ENCODE measurements around the gene HSD17B8.

HSD17B8 gene

GRCh38 chr6:33187809-33188208 lies 16.6 kb upstream of the HSD17B8 start:
- TF ChIP-seq CTCF (IDR thresholded peaks at IDR 0.05; ENCODE audit: low read depth, low read length, poor library complexity, severe bottlenecking) (no peak), EZH2phosphoT487 (IDR thresholded peaks at IDR 0.05; ENCODE audit: borderline replicate concordance, low read length) (no peak)
- peaks cover 28% of the 10 kb centered on the region for H3K27me3 ChIP-seq (ENCODE audit: control insufficient read depth, low read length)

GRCh38 chr6:33189164-33189563 lies 15.3 kb upstream of the HSD17B8 start:
- H3K9me3 ChIP-seq (ENCODE audit: control insufficient read depth, insufficient read depth, low read length): peaks cover 3% of the 10 kb centered on the region
- no peaks in the 10 kb centered on the region for H4K20me1 ChIP-seq (ENCODE audit: control insufficient read depth, insufficient read depth, low read depth, low read length)
- H3K4me1 ChIP-seq (ENCODE audit: control insufficient read depth, low read length): peaks cover 11% of the 10 kb centered on the region
- no peak overlapping the region for H3K4me2 ChIP-seq (ENCODE audit: low read length)
- H3K9me2 ChIP-seq (replicated peaks; ENCODE audit: control insufficient read depth, low read length): no peaks in the 10 kb centered on the region
- H3K36me3 ChIP-seq (ENCODE audit: control insufficient read depth, low read length): peaks cover 4% of the 10 kb centered on the region
- no peaks in the 10 kb centered on the region for H3K79me2 ChIP-seq (ENCODE audit: control insufficient read depth, low read length)
- no peaks in the 10 kb centered on the region for H3F3A ChIP-seq (ENCODE audit: control insufficient read depth, insufficient read depth)
- TF ChIP-seq CTCF (IDR thresholded peaks at IDR 0.05; ENCODE audit: low read depth, low read length, poor library complexity, severe bottlenecking): no peak
- TF ChIP-seq EZH2phosphoT487 (IDR thresholded peaks at IDR 0.05; ENCODE audit: borderline replicate concordance, low read length): no peak
- peaks cover 30% of the 10 kb centered on the region for H3K27me3 ChIP-seq (ENCODE audit: control insufficient read depth, low read length)
- H3K4me3 ChIP-seq (ENCODE audit: low read length): no peak overlapping the region
- no peak overlapping the region for H3K27ac ChIP-seq (ENCODE audit: low read depth, low read length)

More at GRCh38 chr6:33187809-33188208, 16.6 kb upstream of the HSD17B8 start:
- Histone ChIP-seq H3K27ac (ENCODE audit: low read depth, low read length) (no peak overlapping the region), H3K79me2 (ENCODE audit: control insufficient read depth, low read length) (no peaks in the 10 kb centered on the region), H3K4me2 (ENCODE audit: low read length) (no peak overlapping the region), H4K20me1 (ENCODE audit: control insufficient read depth, insufficient read depth, low read depth, low read length) (no peaks in the 10 kb centered on the region), H3K4me3 (ENCODE audit: low read length) (no peak overlapping the region), H3K9me3 (ENCODE audit: control insufficient read depth, insufficient read depth, low read length) (peaks cover 17% of the 10 kb centered on the region), H3K4me1 (ENCODE audit: control insufficient read depth, low read length) (peaks cover 20% of the 10 kb centered on the region), H3F3A (ENCODE audit: control insufficient read depth, insufficient read depth) (no peaks in the 10 kb centered on the region), H3K36me3 (ENCODE audit: control insufficient read depth, low read length) (peaks cover 11% of the 10 kb centered on the region), H3K9me2 (replicated peaks; ENCODE audit: control insufficient read depth, low read length) (no peaks in the 10 kb centered on the region)

GRCh38 chr6:33189625-33190448 lies 14.6 kb upstream of the HSD17B8 start:
- no peaks in the 10 kb centered on the region for H4K20me1 ChIP-seq (ENCODE audit: control insufficient read depth, insufficient read depth, low read depth, low read length)
- H3K4me3 ChIP-seq (ENCODE audit: low read length): no peak overlapping the region
- peaks cover 11% of the 10 kb centered on the region for H3K4me1 ChIP-seq (ENCODE audit: control insufficient read depth, low read length)
- peaks cover 10% of the 10 kb centered on the region for H3K36me3 ChIP-seq (ENCODE audit: control insufficient read depth, low read length)
- no peak overlapping the region for H3K27ac ChIP-seq (ENCODE audit: low read depth, low read length)
- H3K79me2 ChIP-seq (ENCODE audit: control insufficient read depth, low read length): no peaks in the 10 kb centered on the region
- no peaks in the 10 kb centered on the region for H3F3A ChIP-seq (ENCODE audit: control insufficient read depth, insufficient read depth)
- no peak for TF ChIP-seq EZH2phosphoT487 (IDR thresholded peaks at IDR 0.05; ENCODE audit: borderline replicate concordance, low read length)
- TF ChIP-seq CTCF (IDR thresholded peaks at IDR 0.05; ENCODE audit: low read depth, low read length, poor library complexity, severe bottlenecking): no peak
- no peaks in the 10 kb centered on the region for H3K9me2 ChIP-seq (replicated peaks; ENCODE audit: control insufficient read depth, low read length)
- no peaks in the 10 kb centered on the region for H3K9me3 ChIP-seq (ENCODE audit: control insufficient read depth, insufficient read depth, low read length)
- peaks cover 30% of the 10 kb centered on the region for H3K27me3 ChIP-seq (ENCODE audit: control insufficient read depth, low read length)
- no peak overlapping the region for H3K4me2 ChIP-seq (ENCODE audit: low read length)

All from DOHH2 (cell line).